Lower leg skin (tissue), 3 donors: ENCODE measurements around the gene OR1M1.

Experiments
- CTCF ChIP-seq, 3 donors: fragments of 450-650 bp; IDR thresholded peaks; one replicate each; pipeline ENCODE4 v1.5.1; 2016; ENCODE audit warnings: antibody characterized with exemption in 3 of 3, mild to moderate bottlenecking in 3 of 3, moderate library complexity in 2 of 3
- POLR2A ChIP-seq, 2 donors: fragments of 450-650 bp; IDR thresholded peaks; one replicate each; pipeline ENCODE4 v1.6.1; 2016 to 2017; ENCODE audit warnings: antibody characterized with exemption in 2 of 2, mild to moderate bottlenecking in 1 of 2, moderate library complexity in 1 of 2

DNA sequence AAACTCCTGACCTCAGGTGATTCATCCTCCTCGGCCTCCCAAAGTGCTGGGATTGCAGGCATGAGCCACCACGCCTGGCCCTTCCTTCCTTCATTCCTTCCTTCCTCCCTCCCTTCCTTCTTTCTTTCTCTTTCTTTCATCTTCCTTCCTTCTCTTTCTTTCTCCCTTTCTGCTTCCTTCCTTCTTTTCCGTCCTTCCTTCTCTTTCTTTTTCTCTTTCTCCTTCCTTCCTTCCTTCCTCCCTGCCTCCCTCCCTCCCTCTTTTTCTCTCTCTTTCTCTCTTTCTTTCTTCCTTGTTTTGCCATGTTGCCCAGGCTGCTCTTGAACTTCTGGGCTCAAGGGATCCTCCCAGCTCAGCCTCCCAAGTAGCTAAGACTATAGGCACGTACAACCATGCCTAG, 40.2 kb upstream of the OR1M1 start:
- no peak for TF ChIP-seq POLR2A (IDR thresholded peaks at IDR 0.05)
- TF ChIP-seq CTCF (IDR thresholded peaks at IDR 0.05), result no peak
